Fibroblast of lung (primary cell): Measurements from ENCODE around the gene EPHB4. TPM values are rescaled to one million over a fixed set of nuclear protein-coding genes. Genes with fewer than 3 reads are reported as not detected.

Experiments used
- DNase-seq, 2 donors: peaks; one replicate each; pipeline versions ENCODE4 v3.0.0 to v3.0.0-alpha.2; 2010; ENCODE audit warnings: low read depth in 2 of 2
- H2AFZ ChIP-seq: 2 replicates; pipeline ENCODE4 v1.5.1; 2012; ENCODE audit warnings: low read length, control low read depth, inconsistent platforms
- H3K27ac ChIP-seq: 2 replicates; pipeline ENCODE4 v1.5.1; 2011; ENCODE audit warnings: low read length, control low read depth; ENCODE audit not compliant: insufficient read depth
- H3K27me3 ChIP-seq: 2 replicates; pipeline ENCODE4 v1.5.1; 2011; ENCODE audit warnings: mild to moderate bottlenecking, low read length; ENCODE audit not compliant: control insufficient read depth, insufficient read depth
- H3K36me3 ChIP-seq: 2 replicates; pipeline ENCODE4 v1.5.1; 2011; ENCODE audit warnings: low read length; ENCODE audit not compliant: control insufficient read depth, insufficient read depth
- H3K4me1 ChIP-seq: 2 replicates; pipeline ENCODE4 v1.5.1; 2011; ENCODE audit warnings: low read length; ENCODE audit not compliant: control insufficient read depth, insufficient read depth; ENCODE audit errors: extremely low read depth
- H3K4me2 ChIP-seq: 2 replicates; pipeline ENCODE4 v1.5.1; 2011; ENCODE audit warnings: low read length, control low read depth; ENCODE audit not compliant: insufficient read depth; ENCODE audit errors: extremely low read depth
- H3K4me3 ChIP-seq, 4 experiments: fragments of 200-600 bp in 1 of 4; sonication (generic) in 1 of 4; replicated peaks in 1 of 4; 2 replicates each; pipeline ENCODE4 v1.5.1; 2011 to 2016; ENCODE audit warnings: low read length in 4 of 4, low read depth in 3 of 4, mild to moderate bottlenecking in 3 of 4, control low read depth in 2 of 4, inconsistent platforms in 1 of 4, mixed read lengths in 1 of 4; ENCODE audit not compliant: insufficient read depth in 1 of 4; ENCODE audit errors: control extremely low read depth in 1 of 4
- H3K79me2 ChIP-seq: 2 replicates; pipeline ENCODE4 v1.5.1; 2012; ENCODE audit warnings: mild to moderate bottlenecking, low read length, inconsistent platforms; ENCODE audit not compliant: control insufficient read depth, insufficient read depth
- H3K9ac ChIP-seq: 2 replicates; pipeline ENCODE4 v1.5.1; 2011; ENCODE audit warnings: mild to moderate bottlenecking, low read length, control low read depth; ENCODE audit not compliant: insufficient read depth
- H3K9me3 ChIP-seq: 2 replicates; pipeline ENCODE4 v1.5.1; 2012; ENCODE audit warnings: low read depth, low read length; ENCODE audit not compliant: control insufficient read depth, insufficient read depth
- H4K20me1 ChIP-seq: 2 replicates; pipeline ENCODE4 v1.5.1; 2011; ENCODE audit warnings: low read length; ENCODE audit not compliant: control insufficient read depth, insufficient read depth; ENCODE audit errors: extremely low read depth
- CTCF ChIP-seq, 2 donors: IDR thresholded peaks in 1 of 2; conservative IDR thresholded peaks in 1 of 2; 1 replicate in 1 of 2; 2 replicates in 1 of 2; pipeline ENCODE4 v1.5.1; 2011 to 2012; ENCODE audit warnings: low read length in 2 of 2, control low read depth in 1 of 2, inconsistent platforms in 1 of 2, low read depth in 1 of 2, mild to moderate bottlenecking in 1 of 2
- EZH2 ChIP-seq: IDR thresholded peaks from 2 replicates; pipeline ENCODE4 v1.5.1; 2012; ENCODE audit warnings: low read length, control low read depth, mild to moderate bottlenecking; ENCODE audit errors: missing control alignments
- polyA plus RNA-seq, 2 donors: library from polyadenylated mRNA; depleted of rRNA in 1 of 2; stranded (reverse) in 1 of 2; unstranded in 1 of 2; fragments of >200 nt; gene quantifications; 2 replicates each; pipeline ENCODE4 v1.2.1, GENCODE V29; 2011 to 2012; ENCODE audit warnings: missing spikeins in 1 of 2
- total RNA-seq: library from RNA; depleted of rRNA; stranded (reverse); fragments of >200 nt; gene quantifications from 2 replicates; pipeline ENCODE4 v1.2.1, GENCODE V29; 2014

Gene EPHB4
- total and polyA plus RNA-seq, 2 donors (not counting 1 experiment from before 2014, with no cell fraction given) = 28.5 to 98.8 TPM

GRCh38 chr7:100786323-100786722, 41.0 kb downstream of the EPHB4 start:
- H2AFZ ChIP-seq = no peak overlapping the region
- no peak for DNase-seq
- H3K79me2 ChIP-seq = no peaks in the 10 kb centered on the region
- H3K4me3 ChIP-seq = no peak overlapping the region
- TF ChIP-seq CTCF (conservative IDR thresholded peaks at IDR 0.05 in 1 of 2, IDR thresholded peaks at IDR 0.05 in 1 of 2; ENCODE audit: low read depth in 1 of 2, low read length in 2 of 2) = no peak
- TF ChIP-seq EZH2 = no peak
- peaks cover 6% of the 10 kb centered on the region for H3K27me3 ChIP-seq
- no peaks in the 10 kb centered on the region for H4K20me1 ChIP-seq
- no peaks in the 10 kb centered on the region for H3K4me1 ChIP-seq
- H3K27ac ChIP-seq = no peak overlapping the region
- H3K9ac ChIP-seq = no peak overlapping the region
- no peak overlapping the region for H3K4me2 ChIP-seq
- H3K9me3 ChIP-seq = no peaks in the 10 kb centered on the region
- no peaks in the 10 kb centered on the region for H3K36me3 ChIP-seq

- no peak for DNase-seq
- Histone ChIP-seq H3K4me2 (no peak overlapping the region), H2AFZ (no peak overlapping the region), H3K36me3 (no peaks in the 10 kb centered on the region), H3K4me3 (no peak overlapping the region), H3K79me2 (no peaks in the 10 kb centered on the region), H3K9me3 (no peaks in the 10 kb centered on the region), H3K27ac (no peak overlapping the region), H3K9ac (no peak overlapping the region), H3K27me3 (peaks cover 6% of the 10 kb centered on the region), H3K4me1 (no peaks in the 10 kb centered on the region), H4K20me1 (no peaks in the 10 kb centered on the region)
- TF ChIP-seq EZH2 = no peak
- no peak for TF ChIP-seq CTCF (conservative IDR thresholded peaks at IDR 0.05 in 1 of 2, IDR thresholded peaks at IDR 0.05 in 1 of 2; ENCODE audit: low read depth in 1 of 2, low read length in 2 of 2)
These were observed 41.4 kb downstream of the EPHB4 start for GRCh38 chr7:100785878-100786277.

GRCh38 chr7:100783804-100784203, 43.5 kb downstream of the EPHB4 start:
- Histone ChIP-seq H3K9me3 (no peaks in the 10 kb centered on the region), H3K79me2 (no peaks in the 10 kb centered on the region), H3K27me3 (peaks cover 10% of the 10 kb centered on the region), H2AFZ (no peak overlapping the region), H3K36me3 (no peaks in the 10 kb centered on the region), H4K20me1 (no peaks in the 10 kb centered on the region), H3K27ac (no peak overlapping the region), H3K4me1 (no peaks in the 10 kb centered on the region), H3K9ac (no peak overlapping the region), H3K4me3 (no peak overlapping the region), H3K4me2 (no peak overlapping the region)
- TF ChIP-seq EZH2 (no peak), CTCF (conservative IDR thresholded peaks at IDR 0.05 in 1 of 2, IDR thresholded peaks at IDR 0.05 in 1 of 2; ENCODE audit: low read depth in 1 of 2, low read length in 2 of 2) (no peak)
- DNase-seq = no peak
